ENCODE measurements around the gene NCBP3.

Gene NCBP3

DNA sequence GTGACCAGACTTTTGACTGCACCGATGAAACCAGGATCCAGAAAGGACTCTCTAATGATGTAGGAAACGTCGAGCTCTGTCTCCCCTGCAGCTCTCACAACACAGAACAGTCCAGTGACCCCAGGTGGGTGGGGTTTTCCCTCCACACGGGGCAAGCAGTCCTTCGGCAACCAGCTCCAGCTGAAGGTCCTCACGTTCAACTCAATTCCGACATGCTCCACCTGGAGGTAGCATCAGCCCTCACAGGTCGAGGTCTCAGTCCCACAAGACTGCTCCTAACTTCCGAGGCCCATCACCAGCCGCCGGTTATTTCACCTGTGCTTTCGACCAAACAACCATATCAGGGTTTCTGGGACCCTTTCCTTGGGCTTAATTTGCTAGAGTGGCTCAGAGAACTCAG is 73.3 kb downstream of the NCBP3 start:
- no peak for TF ChIP-seq EZH2 (IDR thresholded peaks at IDR 0.05; ENCODE audit: borderline replicate concordance, low read length)
- TF ChIP-seq, protein P1, sequence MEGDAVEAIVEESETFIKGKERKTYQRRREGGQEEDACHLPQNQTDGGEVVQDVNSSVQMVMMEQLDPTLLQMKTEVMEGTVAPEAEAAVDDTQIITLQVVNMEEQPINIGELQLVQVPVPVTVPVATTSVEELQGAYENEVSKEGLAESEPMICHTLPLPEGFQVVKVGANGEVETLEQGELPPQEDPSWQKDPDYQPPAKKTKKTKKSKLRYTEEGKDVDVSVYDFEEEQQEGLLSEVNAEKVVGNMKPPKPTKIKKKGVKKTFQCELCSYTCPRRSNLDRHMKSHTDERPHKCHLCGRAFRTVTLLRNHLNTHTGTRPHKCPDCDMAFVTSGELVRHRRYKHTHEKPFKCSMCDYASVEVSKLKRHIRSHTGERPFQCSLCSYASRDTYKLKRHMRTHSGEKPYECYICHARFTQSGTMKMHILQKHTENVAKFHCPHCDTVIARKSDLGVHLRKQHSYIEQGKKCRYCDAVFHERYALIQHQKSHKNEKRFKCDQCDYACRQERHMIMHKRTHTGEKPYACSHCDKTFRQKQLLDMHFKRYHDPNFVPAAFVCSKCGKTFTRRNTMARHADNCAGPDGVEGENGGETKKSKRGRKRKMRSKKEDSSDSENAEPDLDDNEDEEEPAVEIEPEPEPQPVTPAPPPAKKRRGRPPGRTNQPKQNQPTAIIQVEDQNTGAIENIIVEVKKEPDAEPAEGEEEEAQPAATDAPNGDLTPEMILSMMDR (IDR thresholded peaks at IDR 0.05; ENCODE audit: low read length): no peak
- no peaks in the 10 kb centered on the region for H3F3A ChIP-seq (ENCODE audit: insufficient read depth, low read length)
- H3K9me3 ChIP-seq (ENCODE audit: low read length): no peaks in the 10 kb centered on the region

DNA sequence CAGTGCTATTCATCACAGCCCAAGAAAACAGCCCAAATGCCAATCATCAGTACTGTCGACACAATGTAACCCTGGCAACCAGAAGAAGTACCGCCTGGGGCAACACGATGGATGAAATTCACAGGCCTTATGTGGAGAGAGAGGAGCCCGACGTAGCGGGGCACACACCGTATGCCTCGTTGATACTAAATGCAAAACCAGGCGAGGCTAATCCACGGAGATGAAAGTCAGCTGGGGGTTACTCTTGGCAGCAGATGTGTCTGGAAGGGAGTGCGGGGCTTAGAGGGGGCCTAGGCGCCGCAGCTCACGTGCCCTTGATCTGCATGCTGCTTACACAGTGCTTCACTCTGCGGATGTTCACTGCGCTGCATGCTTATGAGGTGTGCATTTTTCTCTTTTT is 74.9 kb downstream of the NCBP3 start:
- no peak overlapping the region for H3K9ac ChIP-seq (ENCODE audit: low read length)
- no peaks in the 10 kb centered on the region for H3K9me2 ChIP-seq (ENCODE audit: low read depth, low read length)
- no peaks in the 10 kb centered on the region; the same call in 1 of the 2 replicates for H3K36me3 ChIP-seq (ENCODE audit: insufficient read depth, low read length)
- no peaks in the 10 kb centered on the region; the same call in 1 of the 2 replicates for H3K27me3 ChIP-seq (ENCODE audit: insufficient read depth, low read length)
- no peak overlapping the region for H2AFZ ChIP-seq (ENCODE audit: low read length)
- H3K4me1 ChIP-seq (ENCODE audit: insufficient read depth, low read length, severe bottlenecking): no peaks in the 10 kb centered on the region
- H3K9me3 ChIP-seq (ENCODE audit: low read length): no peaks in the 10 kb centered on the region
- no peaks in the 10 kb centered on the region for H3K79me2 ChIP-seq (ENCODE audit: insufficient read depth, low read length)
- no peak overlapping the region for H3K4me3 ChIP-seq (ENCODE audit: low read depth, low read length, poor library complexity, severe bottlenecking)
- no peak overlapping the region for H3K4me2 ChIP-seq (ENCODE audit: low read length)
- H4K20me1 ChIP-seq (ENCODE audit: insufficient read depth, low read length): no peaks in the 10 kb centered on the region
- H3K27ac ChIP-seq (ENCODE audit: low read depth, low read length, poor library complexity, severe bottlenecking): no peak overlapping the region
- TF ChIP-seq, protein P1 (IDR thresholded peaks at IDR 0.05; ENCODE audit: low read length): no peak
- TF ChIP-seq EZH2 (IDR thresholded peaks at IDR 0.05; ENCODE audit: borderline replicate concordance, low read length): no peak
- H3F3A ChIP-seq (ENCODE audit: insufficient read depth, low read length): no peaks in the 10 kb centered on the region

More for the DNA sequence above, 73.3 kb downstream of the NCBP3 start:
- Histone ChIP-seq H3K27me3 (ENCODE audit: insufficient read depth, low read length) (no peaks in the 10 kb centered on the region; the same call in 1 of the 2 replicates), H2AFZ (ENCODE audit: low read length) (no peak overlapping the region), H3K4me2 (ENCODE audit: low read length) (no peak overlapping the region), H3K9me2 (ENCODE audit: low read depth, low read length) (no peaks in the 10 kb centered on the region), H3K79me2 (ENCODE audit: insufficient read depth, low read length) (no peaks in the 10 kb centered on the region), H3K27ac (ENCODE audit: low read depth, low read length, poor library complexity, severe bottlenecking) (no peak overlapping the region), H3K4me3 (ENCODE audit: low read depth, low read length, poor library complexity, severe bottlenecking) (no peak overlapping the region), H4K20me1 (ENCODE audit: insufficient read depth, low read length) (no peaks in the 10 kb centered on the region), H3K4me1 (ENCODE audit: insufficient read depth, low read length, severe bottlenecking) (no peaks in the 10 kb centered on the region), H3K9ac (ENCODE audit: low read length) (no peak overlapping the region), H3K36me3 (ENCODE audit: insufficient read depth, low read length) (no peaks in the 10 kb centered on the region)

DNA sequence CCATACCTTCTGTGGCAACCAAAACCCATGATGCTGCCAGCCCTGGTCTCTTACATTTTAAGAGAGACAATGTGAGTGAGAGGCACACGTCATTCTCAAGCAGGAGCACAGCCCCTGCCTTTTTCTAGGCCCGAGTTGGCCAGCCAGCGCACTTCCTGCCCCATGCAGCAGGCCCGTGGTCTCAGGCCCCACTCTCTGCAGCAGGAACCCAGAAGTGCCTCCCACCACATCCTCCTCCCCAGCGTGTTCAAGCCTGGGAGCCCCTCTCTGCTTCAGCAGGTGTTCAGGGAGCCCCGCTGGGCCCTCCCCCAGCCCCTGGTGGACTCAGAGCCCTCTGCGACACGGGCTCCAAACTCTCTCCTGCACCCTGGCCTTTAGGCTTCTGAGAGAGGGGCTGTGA is 75.6 kb downstream of the NCBP3 start:
- Histone ChIP-seq H2AFZ (ENCODE audit: low read length) (no peak overlapping the region), H3K9me3 (ENCODE audit: low read length) (no peaks in the 10 kb centered on the region), H3K9me2 (ENCODE audit: low read depth, low read length) (no peaks in the 10 kb centered on the region), H3K27me3 (ENCODE audit: insufficient read depth, low read length) (no peaks in the 10 kb centered on the region), H3K4me3 (ENCODE audit: low read depth, low read length, poor library complexity, severe bottlenecking) (no peak overlapping the region), H3K4me1 (ENCODE audit: insufficient read depth, low read length, severe bottlenecking) (no peaks in the 10 kb centered on the region), H4K20me1 (ENCODE audit: insufficient read depth, low read length) (no peaks in the 10 kb centered on the region), H3K27ac (ENCODE audit: low read depth, low read length, poor library complexity, severe bottlenecking) (no peak overlapping the region), H3K36me3 (ENCODE audit: insufficient read depth, low read length) (no peaks in the 10 kb centered on the region; the same call in 1 of the 2 replicates), H3K79me2 (ENCODE audit: insufficient read depth, low read length) (no peaks in the 10 kb centered on the region), H3K4me2 (ENCODE audit: low read length) (no peak overlapping the region), H3K9ac (ENCODE audit: low read length) (no peak overlapping the region), H3F3A (ENCODE audit: insufficient read depth, low read length) (no peaks in the 10 kb centered on the region)
- no peak for TF ChIP-seq EZH2 (IDR thresholded peaks at IDR 0.05; ENCODE audit: borderline replicate concordance, low read length)
- TF ChIP-seq, protein P1 (IDR thresholded peaks at IDR 0.05; ENCODE audit: low read length): no peak

All from OCI-LY1 (cell line).